HG03575 (cell line): Measurements from ENCODE around the gene TSPAN9.

ENCODE experiments used
- ATAC-seq: cut with Tn5 transposase; IDR thresholded peaks from one replicate; pipeline ENCODE4 v1.9.1; 2021; ENCODE audit not compliant: unreplicated experiment, insufficient number of reproducible peaks, low FRiP score; ENCODE audit errors: extremely low read depth

The TSPAN9 gene

GRCh38 chr12:3271146-3271545 is 194.0 kb downstream of the TSPAN9 start:
- ATAC-seq, result no peak

GRCh38 chr12:3271639-3272038 is 194.5 kb downstream of the TSPAN9 start:
- ATAC-seq, result no peak

- ATAC-seq, result no peak
These were observed 195.8 kb downstream of the TSPAN9 start for GRCh38 chr12:3272958-3273357.

GRCh38 chr12:3273409-3273853 is 196.3 kb downstream of the TSPAN9 start:
- ATAC-seq, result no peak

- ATAC-seq, result no peak
These were observed 197.5 kb downstream of the TSPAN9 start for GRCh38 chr12:3274664-3275063.

GRCh38 chr12:3275171-3276041 is 198.2 kb downstream of the TSPAN9 start:
- ATAC-seq, result no peak

- no peak for ATAC-seq
These were observed 199.0 kb downstream of the TSPAN9 start for GRCh38 chr12:3276226-3276625.

GRCh38 chr12:3277306-3277943 is 200.2 kb downstream of the TSPAN9 start:
- ATAC-seq, result no peak

GRCh38 chr12:3278681-3279414 is 201.7 kb downstream of the TSPAN9 start:
- ATAC-seq, result no peak

- ATAC-seq, result no peak
These were observed 202.2 kb downstream of the TSPAN9 start for GRCh38 chr12:3279415-3279780.

- ATAC-seq, result no peak
These were observed 202.7 kb downstream of the TSPAN9 start for GRCh38 chr12:3279832-3280231.

GRCh38 chr12:3280967-3281366 is 203.8 kb downstream of the TSPAN9 start:
- no peak for ATAC-seq

- ATAC-seq, result no peak
These were observed 204.6 kb downstream of the TSPAN9 start for GRCh38 chr12:3281588-3282383.

GRCh38 chr12:3282384-3282670 is 205.1 kb downstream of the TSPAN9 start:
- ATAC-seq, result no peak

GRCh38 chr12:3283137-3283680 is 206.0 kb downstream of the TSPAN9 start:
- no peak for ATAC-seq

- ATAC-seq, result no peak
These were observed 207.2 kb downstream of the TSPAN9 start for GRCh38 chr12:3284405-3284804.

- no peak for ATAC-seq
These were observed 208.4 kb downstream of the TSPAN9 start for GRCh38 chr12:3285570-3285969.

- ATAC-seq, result no peak
These were observed 211.5 kb downstream of the TSPAN9 start for GRCh38 chr12:3288690-3289089.

- ATAC-seq, result no peak
These were observed 212.5 kb downstream of the TSPAN9 start for GRCh38 chr12:3289702-3290101.
